Thyroid gland (tissue), 4 donors: ENCODE results near the gene ATXN1.

Experiments used
- CTCF ChIP-seq, 6 experiments: fragments of 200-600 bp in 3 of 6; fragments of 450-650 bp in 3 of 6; sonication (generic) in 3 of 6; IDR thresholded peaks; one replicate each; pipeline ENCODE4 v1.5.1; 2016 to 2019; ENCODE audit warnings: antibody characterized with exemption in 6 of 6, mild to moderate bottlenecking in 2 of 6, inconsistent platforms in 1 of 6, moderate library complexity in 1 of 6
- POLR2A ChIP-seq, 2 donors: fragments of 450-650 bp; IDR thresholded peaks; one replicate each; pipeline ENCODE4 v1.6.1; 2017; ENCODE audit warnings: antibody characterized with exemption in 2 of 2, mild to moderate bottlenecking in 2 of 2, moderate library complexity in 1 of 2

- TF ChIP-seq CTCF (IDR thresholded peaks at IDR 0.05) = no peak
- TF ChIP-seq POLR2A (IDR thresholded peaks at IDR 0.05) = no peak
Observed at GRCh38 chr6:16324606-16325225, 436.5 kb downstream of the ATXN1 start.
